Astrocyte of the cerebellum (primary cell): ENCODE data around the gene CCDC191.
A peak's percentile ranks its signal among the peaks of the same experiment; 100 is the strongest.

Source experiments
- DNase-seq: peaks from one replicate; pipeline ENCODE4 v3.0.0-alpha.2; 2011; ENCODE audit warnings: low read depth
- H3K4me3 ChIP-seq: 2 replicates; pipeline ENCODE4 v1.5.1; 2011; ENCODE audit warnings: mild to moderate bottlenecking, low read depth, low read length, moderate library complexity
- CTCF ChIP-seq: IDR thresholded peaks from 2 replicates; pipeline ENCODE4 v1.5.1; 2012; ENCODE audit warnings: low read length, low read depth, moderate library complexity, mild to moderate bottlenecking; ENCODE audit errors: missing control alignments
- in situ Hi-C: cut with HindIII; loops from 2 replicates; pipeline ENCODE4 v1.10.0; 2017; ENCODE audit warnings: low sequenced_read_pairs

CCDC191 gene

GRCh38 chr3:114056130-114057010, at the start of gene CCDC191, which contains the start of gene QTRT2:
TSS of gene CCDC191 (minus strand) at chr3:114056526. CDS start at chr3:114056466, 60 bp downstream.
TSS of gene QTRT2 (plus strand) at chr3:114056737. CDS start at chr3:114065258, 8,521 bp downstream.
- in situ Hi-C loops: no loop called here
- peak within 1 kb of the TSS; percentile 68 for H3K4me3 ChIP-seq
- DNase-seq: peak; percentile 99
- no peak for TF ChIP-seq CTCF

GRCh38 chr3:114104414-114104813, 48.1 kb upstream of the CCDC191 start:
- no peak for TF ChIP-seq CTCF
- no peak overlapping the region for H3K4me3 ChIP-seq
- in situ Hi-C loops: no loop called here
- DNase-seq: no peak

- DNase-seq: no peak
- no peak for TF ChIP-seq CTCF
- in situ Hi-C loops: no loop called here
- no peak overlapping the region for H3K4me3 ChIP-seq
These were observed 47.5 kb upstream of the CCDC191 start for GRCh38 chr3:114103858-114104257.

- no peak for DNase-seq
- no peak for TF ChIP-seq CTCF
- in situ Hi-C loops: no loop called here
- H3K4me3 ChIP-seq: no peak overlapping the region
These were observed 46.9 kb upstream of the CCDC191 start for GRCh38 chr3:114103181-114103580.

- H3K4me3 ChIP-seq: no peak overlapping the region
- TF ChIP-seq CTCF: no peak
- no peak for DNase-seq
- in situ Hi-C loops: no loop called here
These were observed 44.8 kb upstream of the CCDC191 start for GRCh38 chr3:114101101-114101500.

- DNase-seq: no peak
- TF ChIP-seq CTCF: no peak
- H3K4me3 ChIP-seq: no peak overlapping the region
- in situ Hi-C loops: no loop called here
These were observed 39.5 kb upstream of the CCDC191 start for GRCh38 chr3:114095796-114096195.
